SK-N-MC (cell line): ENCODE results near the gene PLPP3.

ENCODE experiments used
- EZH2 ChIP-seq: fragments of 200-600 bp; sonication (generic); IDR thresholded peaks from one replicate; pipeline ENCODE4 v1.6.1; 2017; ENCODE audit warnings: antibody characterized with exemption
- FOXP2 ChIP-seq: optimal IDR thresholded peaks from 2 replicates; pipeline ENCODE3; 2011; ENCODE audit warnings: mild to moderate bottlenecking, moderate library complexity; ENCODE audit not compliant: insufficient read depth; ENCODE audit errors: extremely low read length, control extremely low read depth
- POLR2AphosphoS5 ChIP-seq: IDR thresholded peaks from 2 replicates; pipeline ENCODE4 v1.6.1; 2012; ENCODE audit warnings: mild to moderate bottlenecking, low read depth, low read length, borderline replicate concordance

GRCh38 chr1:56545711-56546110, 33.7 kb downstream of the PLPP3 start:
- TF ChIP-seq EZH2, result no peak
- TF ChIP-seq POLR2AphosphoS5, result no peak
- TF ChIP-seq FOXP2, result no peak
